AG20443 (cell line): ENCODE results near the gene DAB1.
A peak's percentile ranks its signal among the peaks of the same experiment; 100 is the strongest.

Source experiments
- DNase-seq: peaks from one replicate; pipeline ENCODE4 v3.0.0; 2012; ENCODE audit warnings: low spot score, mixed read lengths

The DAB1 gene

GRCh38 chr1:57020216-57020615 is 403.6 kb downstream of the DAB1 start:
- DNase-seq = no peak

DNA sequence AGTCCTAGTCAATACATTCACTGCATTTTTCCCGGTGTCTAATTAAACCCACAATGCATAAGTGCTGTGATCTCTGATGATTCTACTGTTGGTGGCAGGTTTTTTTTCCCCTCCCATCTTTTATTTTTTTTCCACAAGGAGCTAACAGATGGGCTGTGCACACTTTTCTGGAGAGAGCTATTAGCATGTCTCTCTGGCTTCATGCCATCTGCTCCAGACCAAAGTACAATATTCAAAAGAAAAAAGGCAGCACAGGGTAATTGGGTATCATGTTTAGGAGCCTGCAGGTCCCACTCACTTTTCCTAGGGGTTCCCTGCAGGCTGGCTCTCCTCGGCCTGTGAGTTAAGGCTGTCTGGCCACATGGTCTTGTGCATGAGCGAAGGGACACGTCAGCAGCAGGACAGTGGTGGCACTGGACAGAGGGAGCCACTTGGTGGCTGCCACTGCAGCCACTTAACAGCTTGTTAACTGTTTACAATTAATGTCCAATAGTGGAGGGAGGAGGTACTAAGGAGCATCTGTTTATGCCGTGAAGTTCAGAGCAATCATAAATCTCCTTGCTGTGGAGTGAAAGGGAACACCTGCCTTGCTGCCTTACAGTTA is 404.5 kb downstream of the DAB1 start:
- DNase-seq = no peak

DNA sequence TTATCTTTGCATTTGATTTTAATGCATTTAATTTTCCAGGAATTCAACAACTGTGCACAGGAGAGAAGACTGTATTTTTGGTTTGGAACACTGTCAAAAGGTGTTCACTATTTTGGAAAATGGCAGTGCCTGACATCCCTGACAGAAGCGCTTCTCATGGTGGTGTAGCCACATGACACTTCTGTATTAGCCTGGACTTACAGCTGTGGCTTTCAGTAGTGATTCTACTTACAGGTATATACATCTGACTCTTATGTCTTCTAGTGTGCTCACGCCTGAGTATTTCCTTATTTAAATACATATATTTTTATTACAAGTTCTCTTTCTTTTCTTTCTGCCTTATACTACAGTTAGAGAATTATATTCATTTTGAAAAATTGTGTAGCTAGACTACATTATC is 405.7 kb downstream of the DAB1 start:
- no peak for DNase-seq

GRCh38 chr1:57017717-57018116 is 406.1 kb downstream of the DAB1 start:
- no peak for DNase-seq

- peak; percentile 52 for DNase-seq
These were observed 406.7 kb downstream of the DAB1 start for GRCh38 chr1:57017200-57017599.

GRCh38 chr1:57015071-57015470 is 408.8 kb downstream of the DAB1 start:
- no peak for DNase-seq

DNA sequence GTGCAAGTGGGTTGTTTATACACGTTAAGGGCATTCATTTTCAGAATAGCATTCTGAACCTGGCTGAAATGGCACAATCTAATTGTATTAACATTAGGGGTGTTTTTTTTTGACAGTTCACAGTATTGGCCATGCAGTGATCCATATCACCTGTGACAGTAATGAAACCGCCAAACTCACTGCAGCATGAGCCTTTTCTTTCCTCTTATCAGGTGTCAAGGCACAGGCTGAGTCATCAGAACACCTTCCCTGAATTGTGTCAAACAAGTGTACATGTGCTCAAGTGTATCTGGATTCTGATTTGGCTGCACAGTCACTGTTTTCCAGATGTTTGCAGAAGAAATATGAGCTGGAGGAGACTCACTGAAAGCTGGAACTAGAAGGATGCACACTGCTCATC is 410.3 kb downstream of the DAB1 start:
- no peak for DNase-seq

- no peak for DNase-seq
These were observed 411.5 kb downstream of the DAB1 start for GRCh38 chr1:57012315-57012714.

DNA sequence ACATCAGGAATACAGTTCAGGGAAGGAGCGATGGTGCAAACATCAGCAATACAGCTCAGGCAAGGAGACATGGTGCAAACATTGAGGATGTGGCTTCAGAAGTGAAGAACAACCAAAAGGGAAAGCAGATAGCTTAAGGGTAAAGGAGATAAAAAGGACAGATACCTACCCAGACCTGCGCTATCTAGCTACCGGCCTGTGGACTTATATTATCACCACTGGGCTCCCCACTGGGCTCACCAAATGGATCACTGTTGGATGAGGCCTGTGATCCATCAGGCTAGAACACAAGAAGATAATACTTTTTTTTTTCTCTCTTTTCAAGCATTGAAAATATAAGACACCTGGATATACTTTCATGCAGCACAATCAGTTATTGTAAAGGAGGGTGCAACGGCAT is 413.3 kb downstream of the DAB1 start:
- no peak for DNase-seq

- peak; percentile 53 for DNase-seq
These were observed 415.9 kb downstream of the DAB1 start for GRCh38 chr1:57007948-57008347.

DNA sequence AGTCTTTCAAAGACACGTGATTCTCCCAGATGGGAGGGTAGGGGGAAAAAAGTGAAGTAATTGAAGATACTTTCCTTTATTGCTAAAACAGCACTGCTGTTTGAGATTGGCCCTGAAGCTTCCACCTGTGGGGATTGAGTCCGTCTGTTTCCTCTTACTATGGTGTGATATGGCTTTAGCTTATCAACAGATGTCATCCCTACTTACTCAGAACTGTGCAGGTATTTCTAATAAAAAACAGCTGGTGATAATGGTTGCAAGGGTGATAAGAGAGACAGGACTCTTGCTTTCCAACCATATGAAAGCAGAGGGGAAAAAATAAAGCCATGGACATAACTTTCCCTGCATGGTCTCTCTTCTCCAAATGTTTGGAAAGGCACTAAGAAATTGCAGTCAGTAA is 416.4 kb downstream of the DAB1 start:
- DNase-seq = no peak

GRCh38 chr1:57003398-57004139 is 420.3 kb downstream of the DAB1 start:
- no peak for DNase-seq

- no peak for DNase-seq
These were observed 428.3 kb downstream of the DAB1 start for GRCh38 chr1:56995414-56996100.

GRCh38 chr1:56993475-56993874 is 430.4 kb downstream of the DAB1 start:
- DNase-seq = no peak

GRCh38 chr1:56992318-56993125 is 431.3 kb downstream of the DAB1 start:
- DNase-seq = no peak

DNA sequence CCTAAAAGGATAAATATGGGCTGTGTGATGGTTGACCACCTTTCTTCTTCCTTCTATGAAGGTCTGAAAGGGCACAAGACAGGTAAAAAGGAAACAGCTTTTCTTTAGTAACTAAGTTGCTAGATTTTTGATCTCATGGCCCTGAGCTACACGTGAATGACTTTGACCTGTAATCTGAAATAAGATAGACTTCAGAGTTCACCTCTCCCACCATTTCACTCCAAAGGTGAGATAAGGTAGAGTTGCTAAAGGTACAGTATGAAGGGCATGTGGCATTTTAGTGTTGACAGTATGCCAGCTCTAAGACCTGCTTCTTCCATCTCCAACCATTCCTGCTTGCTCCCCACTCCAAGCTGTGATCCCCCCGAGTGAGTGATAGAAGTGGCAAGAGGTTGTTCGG is 432.3 kb downstream of the DAB1 start:
- DNase-seq = no peak

DNA sequence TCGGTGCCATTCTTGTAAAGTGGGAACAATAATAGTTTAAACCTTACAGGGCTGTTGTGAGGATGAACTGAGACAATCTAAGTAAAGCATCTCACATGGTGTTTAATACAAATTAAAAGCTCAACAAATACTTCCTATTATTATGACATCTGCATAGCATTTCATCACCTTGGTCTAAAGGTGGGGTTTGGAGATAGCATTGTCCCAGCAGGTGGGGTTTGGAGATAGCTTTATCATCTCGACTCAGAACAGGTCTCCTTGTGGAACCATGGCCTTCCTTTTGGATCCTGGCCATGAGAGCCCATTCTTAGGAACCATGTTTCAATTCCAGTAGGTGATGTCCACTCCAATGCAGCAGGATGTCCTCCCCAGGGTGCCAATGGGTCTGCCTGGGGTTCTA is 437.5 kb downstream of the DAB1 start:
- no peak for DNase-seq

DNA sequence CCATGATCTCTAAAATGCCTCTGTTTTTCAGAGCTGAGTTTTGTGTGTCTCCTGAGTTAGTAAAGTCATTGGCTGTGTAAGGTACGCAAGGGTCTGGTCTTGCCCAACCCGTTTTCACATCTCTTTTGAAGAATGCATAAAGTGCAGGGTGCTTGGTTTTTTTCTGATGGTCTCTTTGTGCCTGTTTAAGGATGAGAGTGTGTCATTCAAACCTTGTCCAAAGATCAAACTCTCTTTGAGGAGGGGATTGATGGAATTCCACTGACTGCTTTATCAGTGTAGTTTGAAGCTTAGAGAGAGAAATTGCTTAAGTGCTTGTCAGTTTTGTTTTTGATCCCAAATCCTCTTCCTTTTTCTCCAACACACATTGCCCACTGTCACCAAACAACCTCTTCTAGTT is 438.0 kb downstream of the DAB1 start:
- no peak for DNase-seq

DNA sequence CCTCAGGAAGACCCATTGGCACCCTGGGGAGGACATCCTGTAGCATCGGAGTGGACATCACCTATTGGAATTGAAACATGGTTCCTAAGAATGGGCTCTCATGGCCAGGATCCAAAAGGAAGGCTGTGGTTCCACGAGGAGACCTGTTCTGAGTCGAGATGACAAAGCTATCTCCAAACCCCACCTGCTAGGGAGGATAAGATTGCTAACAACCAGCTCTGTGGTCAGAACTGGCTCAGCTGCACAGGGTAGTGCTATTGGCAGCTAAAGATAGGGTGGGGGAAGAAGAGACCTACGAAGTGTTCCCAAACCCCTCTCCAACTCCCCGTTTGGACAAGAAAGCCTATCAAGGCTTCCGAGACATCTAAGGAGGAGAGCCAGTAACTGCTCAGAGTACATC is 440.4 kb downstream of the DAB1 start:
- DNase-seq = no peak

DNA sequence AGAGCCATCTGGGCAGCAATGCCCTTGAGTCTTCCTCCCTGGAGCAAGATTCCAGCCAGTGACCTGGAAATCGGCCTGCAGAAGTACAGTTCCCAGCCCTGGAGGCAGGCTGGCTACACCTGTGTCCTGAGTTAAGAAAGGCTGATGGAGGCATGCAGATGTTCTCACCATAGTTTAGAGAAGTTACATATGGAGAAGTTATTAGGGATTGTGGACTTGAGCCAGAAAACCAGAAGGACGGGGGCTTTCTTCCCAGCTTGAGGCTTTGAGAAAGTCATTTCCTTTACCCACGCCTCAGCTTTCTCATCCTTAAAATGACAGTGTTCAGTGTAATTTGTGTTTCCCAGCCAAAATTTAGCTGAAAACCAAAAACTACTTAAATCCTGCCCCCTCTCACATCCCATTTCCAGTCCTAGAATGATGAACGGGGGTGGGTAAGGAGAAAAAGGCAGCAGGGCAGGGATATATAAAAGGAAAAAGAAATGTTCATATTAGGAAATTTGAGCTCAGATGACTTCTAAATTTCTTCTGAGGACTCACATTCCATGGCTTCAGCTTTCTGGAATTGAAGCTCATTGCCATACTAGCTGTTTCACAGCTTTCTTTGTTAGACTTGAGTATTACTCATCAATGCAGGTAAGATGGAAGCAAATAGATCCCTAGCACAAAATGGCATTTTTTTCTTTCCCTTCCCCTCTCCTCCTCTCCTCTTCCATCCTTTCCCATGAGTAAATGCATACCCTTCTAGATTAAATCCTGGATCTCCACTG is 443.7 kb downstream of the DAB1 start:
- DNase-seq = peak; percentile 28

DNA sequence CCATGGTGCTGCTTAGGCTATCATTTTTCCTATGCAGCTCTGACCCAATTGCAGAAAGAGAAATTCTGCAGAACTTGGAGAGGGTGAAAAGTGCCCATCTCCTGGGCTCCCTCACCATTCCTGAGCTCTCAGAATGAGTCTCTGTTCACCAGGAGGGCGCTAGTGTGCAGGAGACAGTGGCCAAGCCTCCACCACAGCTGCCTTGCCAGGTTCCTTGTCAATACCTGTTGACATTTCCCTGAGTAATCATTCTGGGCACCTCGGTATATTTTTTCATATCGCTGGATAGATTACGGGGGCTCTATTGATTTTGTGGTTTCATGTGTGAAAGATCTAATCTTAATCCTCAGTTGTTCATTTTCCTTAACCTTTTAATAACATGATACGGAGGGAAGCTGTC is 445.0 kb downstream of the DAB1 start:
- no peak for DNase-seq

- no peak for DNase-seq
These were observed 445.9 kb downstream of the DAB1 start for GRCh38 chr1:56977910-56978309.
